ENCODE data around the gene SEMA4B. TPM values are rescaled to one million over a fixed set of nuclear protein-coding genes. Genes with fewer than 3 reads are reported as not detected.
A peak's percentile ranks its signal among the peaks of the same experiment; 100 is the strongest.

SEMA4B gene, protein sequence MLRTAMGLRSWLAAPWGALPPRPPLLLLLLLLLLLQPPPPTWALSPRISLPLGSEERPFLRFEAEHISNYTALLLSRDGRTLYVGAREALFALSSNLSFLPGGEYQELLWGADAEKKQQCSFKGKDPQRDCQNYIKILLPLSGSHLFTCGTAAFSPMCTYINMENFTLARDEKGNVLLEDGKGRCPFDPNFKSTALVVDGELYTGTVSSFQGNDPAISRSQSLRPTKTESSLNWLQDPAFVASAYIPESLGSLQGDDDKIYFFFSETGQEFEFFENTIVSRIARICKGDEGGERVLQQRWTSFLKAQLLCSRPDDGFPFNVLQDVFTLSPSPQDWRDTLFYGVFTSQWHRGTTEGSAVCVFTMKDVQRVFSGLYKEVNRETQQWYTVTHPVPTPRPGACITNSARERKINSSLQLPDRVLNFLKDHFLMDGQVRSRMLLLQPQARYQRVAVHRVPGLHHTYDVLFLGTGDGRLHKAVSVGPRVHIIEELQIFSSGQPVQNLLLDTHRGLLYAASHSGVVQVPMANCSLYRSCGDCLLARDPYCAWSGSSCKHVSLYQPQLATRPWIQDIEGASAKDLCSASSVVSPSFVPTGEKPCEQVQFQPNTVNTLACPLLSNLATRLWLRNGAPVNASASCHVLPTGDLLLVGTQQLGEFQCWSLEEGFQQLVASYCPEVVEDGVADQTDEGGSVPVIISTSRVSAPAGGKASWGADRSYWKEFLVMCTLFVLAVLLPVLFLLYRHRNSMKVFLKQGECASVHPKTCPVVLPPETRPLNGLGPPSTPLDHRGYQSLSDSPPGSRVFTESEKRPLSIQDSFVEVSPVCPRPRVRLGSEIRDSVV
- 8.2 TPM for polyA plus RNA-seq (2012; ENCODE audit: low read depth, missing spikeins)

GRCh38 chr15:90201130-90201943 is at the start of gene SEMA4B:
Gene SEMA4B, plus strand, starts transcription at chr15:90201330. Its CDS starts 249 bp downstream, at chr15:90201579.
- TF ChIP-seq PAX5 (IDR thresholded peaks at IDR 0.05; ENCODE audit: insufficient read depth, low read length, severe bottlenecking) = peak; percentile 17
- no peak for TF ChIP-seq POLR2A (IDR thresholded peaks at IDR 0.05; ENCODE audit: low read depth, low read length)
- TF ChIP-seq SPI1 (IDR thresholded peaks at IDR 0.05; ENCODE audit: low read depth, low read length) = peak; percentile 59
- no peak for TF ChIP-seq POU2F2 (IDR thresholded peaks at IDR 0.05; ENCODE audit: low read depth, low read length)
- TF ChIP-seq TAF1 (IDR thresholded peaks at IDR 0.05; ENCODE audit: low read depth, low read length) = no peak
- no peak for TF ChIP-seq POLR2AphosphoS5 (IDR thresholded peaks at IDR 0.05; ENCODE audit: low read depth, low read length)
- peak; percentile 85 for FAIRE-seq

DNA sequence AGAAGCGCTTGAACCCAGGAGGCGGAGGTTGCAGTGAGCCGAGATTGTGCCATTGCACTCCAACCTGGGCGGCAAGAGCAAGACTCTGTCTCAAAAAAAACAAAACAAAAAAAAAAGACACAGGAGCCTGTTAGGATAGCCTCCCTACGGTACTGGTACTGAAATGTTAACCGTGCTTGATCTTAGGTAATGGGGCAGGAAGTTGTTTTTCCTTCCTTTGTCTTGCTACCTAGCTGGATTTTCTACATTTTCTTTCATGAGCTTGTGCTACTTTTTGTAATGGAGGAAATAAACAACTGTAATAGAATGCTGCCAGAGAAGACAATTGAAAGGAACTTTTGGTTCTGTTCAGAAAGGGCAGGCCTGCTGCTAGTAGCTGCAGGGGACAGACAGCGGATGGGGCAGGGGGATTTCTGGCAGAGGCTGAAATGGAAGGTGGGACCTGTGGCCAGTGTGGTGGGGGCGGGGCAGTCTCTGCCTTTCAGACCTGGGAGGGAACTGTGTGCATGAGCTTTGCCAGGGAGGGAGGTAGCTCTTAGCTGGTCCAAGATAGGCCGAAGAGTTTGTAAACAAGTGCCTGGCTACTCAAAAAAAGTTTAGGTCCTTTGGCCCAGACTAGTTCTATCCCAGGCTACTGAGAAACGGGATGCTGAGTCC is 49.0 kb upstream of the SEMA4B start:
- DNase-seq (ENCODE audit: insufficient read length, low spot score) (no peak), FAIRE-seq (no peak)
- TF ChIP-seq POLR2AphosphoS5 (IDR thresholded peaks at IDR 0.05; ENCODE audit: low read depth, low read length) (no peak), SPI1 (IDR thresholded peaks at IDR 0.05; ENCODE audit: low read depth, low read length) (no peak), POU2F2 (IDR thresholded peaks at IDR 0.05; ENCODE audit: low read depth, low read length) (no peak), PAX5 (IDR thresholded peaks at IDR 0.05; ENCODE audit: insufficient read depth, low read length, severe bottlenecking) (no peak), POLR2A (IDR thresholded peaks at IDR 0.05; ENCODE audit: low read depth, low read length) (no peak), TAF1 (IDR thresholded peaks at IDR 0.05; ENCODE audit: low read depth, low read length) (no peak)

More at GRCh38 chr15:90201130-90201943, at the start of gene SEMA4B:
- peak; percentile 97 for DNase-seq (ENCODE audit: insufficient read length, low spot score)

- TF ChIP-seq POU2F2 (IDR thresholded peaks at IDR 0.05; ENCODE audit: low read depth, low read length) (no peak), SPI1 (IDR thresholded peaks at IDR 0.05; ENCODE audit: low read depth, low read length) (no peak), POLR2A (IDR thresholded peaks at IDR 0.05; ENCODE audit: low read depth, low read length) (no peak), PAX5 (IDR thresholded peaks at IDR 0.05; ENCODE audit: insufficient read depth, low read length, severe bottlenecking) (no peak), POLR2AphosphoS5 (IDR thresholded peaks at IDR 0.05; ENCODE audit: low read depth, low read length) (no peak), TAF1 (IDR thresholded peaks at IDR 0.05; ENCODE audit: low read depth, low read length) (no peak)
- DNase-seq (ENCODE audit: insufficient read length, low spot score) (no peak), FAIRE-seq (no peak)
Measured at GRCh38 chr15:90153658-90154057, 47.5 kb upstream of the SEMA4B start.

GRCh38 chr15:90154246-90154645 is 46.9 kb upstream of the SEMA4B start:
- TF ChIP-seq PAX5 (IDR thresholded peaks at IDR 0.05; ENCODE audit: insufficient read depth, low read length, severe bottlenecking) = no peak
- FAIRE-seq = no peak
- DNase-seq (ENCODE audit: insufficient read length, low spot score) = no peak

DNA sequence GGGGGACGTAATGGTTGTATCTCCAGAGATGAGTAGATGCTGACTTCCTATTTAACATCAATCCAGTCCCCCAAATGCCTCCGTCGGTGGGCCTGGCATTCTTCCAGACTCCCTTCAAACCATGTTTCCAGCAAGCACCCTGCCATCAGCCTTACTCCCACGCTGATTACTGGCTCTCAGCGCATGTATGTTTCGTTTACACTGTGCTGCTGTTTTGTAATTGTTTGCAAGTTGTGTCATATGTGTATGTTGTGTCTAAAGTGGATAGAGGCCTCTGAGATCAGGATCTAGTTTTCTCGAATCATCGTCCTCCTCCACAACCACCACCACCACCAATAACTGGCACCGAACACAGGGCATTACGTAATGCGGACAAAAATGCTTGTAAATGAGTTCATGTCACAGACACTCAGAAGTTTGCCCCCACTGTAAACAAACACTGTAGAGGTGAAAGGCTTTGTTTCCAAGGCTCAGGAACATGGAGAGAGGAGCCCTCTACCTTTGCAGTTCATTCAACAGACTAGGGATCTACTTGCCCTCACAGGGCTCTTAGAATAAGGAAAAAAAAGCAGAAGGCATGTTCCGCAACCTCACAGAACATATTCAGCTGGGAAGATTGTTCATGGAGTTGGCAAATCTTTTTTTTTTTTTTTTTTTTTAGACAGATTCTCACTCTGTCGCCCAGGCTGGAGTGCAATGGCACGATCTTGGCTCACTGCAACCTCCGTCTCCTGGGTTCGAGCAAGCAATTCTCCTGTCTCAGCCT is 46.1 kb upstream of the SEMA4B start:
- FAIRE-seq = no peak
- no peak for DNase-seq (ENCODE audit: insufficient read length, low spot score)
- TF ChIP-seq POLR2A (IDR thresholded peaks at IDR 0.05; ENCODE audit: low read depth, low read length) = no peak
- no peak for TF ChIP-seq TAF1 (IDR thresholded peaks at IDR 0.05; ENCODE audit: low read depth, low read length)
- TF ChIP-seq SPI1 (IDR thresholded peaks at IDR 0.05; ENCODE audit: low read depth, low read length) = no peak
- no peak for TF ChIP-seq POU2F2 (IDR thresholded peaks at IDR 0.05; ENCODE audit: low read depth, low read length)
- TF ChIP-seq PAX5 (IDR thresholded peaks at IDR 0.05; ENCODE audit: insufficient read depth, low read length, severe bottlenecking) = no peak
- no peak for TF ChIP-seq POLR2AphosphoS5 (IDR thresholded peaks at IDR 0.05; ENCODE audit: low read depth, low read length)

- TF ChIP-seq TAF1 (IDR thresholded peaks at IDR 0.05; ENCODE audit: low read depth, low read length) = no peak
- no peak for TF ChIP-seq POLR2AphosphoS5 (IDR thresholded peaks at IDR 0.05; ENCODE audit: low read depth, low read length)
- no peak for TF ChIP-seq PAX5 (IDR thresholded peaks at IDR 0.05; ENCODE audit: insufficient read depth, low read length, severe bottlenecking)
- TF ChIP-seq POLR2A (IDR thresholded peaks at IDR 0.05; ENCODE audit: low read depth, low read length) = no peak
- no peak for TF ChIP-seq POU2F2 (IDR thresholded peaks at IDR 0.05; ENCODE audit: low read depth, low read length)
- TF ChIP-seq SPI1 (IDR thresholded peaks at IDR 0.05; ENCODE audit: low read depth, low read length) = no peak
- FAIRE-seq (no peak), DNase-seq (ENCODE audit: insufficient read length, low spot score) (no peak)
Measured at GRCh38 chr15:90159213-90159612, 41.9 kb upstream of the SEMA4B start.

DNA sequence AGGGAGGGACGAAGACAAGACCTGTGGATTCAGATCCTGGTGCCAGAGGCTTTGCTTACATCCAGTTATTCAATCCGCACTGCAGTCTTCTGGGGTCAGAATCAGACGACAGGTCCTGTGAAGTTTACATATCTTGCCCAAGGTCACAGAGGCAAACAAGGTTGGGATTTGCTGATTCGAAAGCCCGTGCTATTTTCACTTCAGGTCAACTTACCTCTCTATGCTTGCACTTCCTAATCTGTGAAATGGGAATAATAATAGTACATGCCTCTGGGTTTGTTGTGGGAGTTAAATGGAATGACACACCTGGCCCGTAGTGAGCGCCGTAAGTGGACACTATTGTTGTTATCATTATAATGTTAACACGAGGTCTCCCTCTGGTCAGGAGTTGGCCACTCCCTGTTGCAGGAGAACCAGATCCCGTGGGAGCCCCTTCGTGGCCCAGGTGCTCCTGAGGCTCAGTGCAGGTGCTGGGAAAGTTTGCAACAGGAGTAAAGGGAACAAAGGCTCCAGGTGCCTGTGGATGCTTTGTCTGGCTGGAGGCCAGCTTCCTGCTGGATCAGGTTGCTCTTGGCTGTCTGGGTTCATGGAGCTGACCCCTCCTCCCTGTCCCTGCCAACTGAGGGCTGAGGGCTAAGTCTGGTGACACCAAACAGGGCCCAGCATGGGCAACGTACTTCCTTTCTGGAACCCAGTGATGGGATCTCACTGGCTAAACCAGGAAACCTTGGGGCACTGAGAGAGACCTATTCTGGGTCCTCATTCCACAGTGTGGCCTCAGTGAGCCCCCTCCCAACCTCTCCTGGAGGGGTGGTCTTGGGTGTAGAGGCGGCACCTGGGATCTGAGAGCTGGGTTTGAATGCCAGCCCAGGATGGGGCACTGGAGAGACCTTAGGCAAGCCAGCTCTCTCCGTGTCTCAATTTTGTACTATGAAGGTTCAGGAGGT is 40.1 kb upstream of the SEMA4B start:
- DNase-seq (ENCODE audit: insufficient read length, low spot score) (no peak), FAIRE-seq (no peak)
- no peak for TF ChIP-seq POLR2AphosphoS5 (IDR thresholded peaks at IDR 0.05; ENCODE audit: low read depth, low read length)
